WERI-Rb-1 (cell line): ENCODE measurements around the gene GBP3.
"Not testable (repeated sequence)": the region's sequence is repeated elsewhere in the genome, so short reads cannot be mapped to it uniquely, and the experiment has no call there.

Source experiments
- DNase-seq: peaks from one replicate; pipeline ENCODE4 v3.0.0-alpha.2; 2020
- H3K27ac ChIP-seq: fragments of 250-450 bp; sonication (Bioruptor Pico); 2 replicates; pipeline ENCODE4 v1.5.1; 2020; ENCODE audit warnings: mild to moderate bottlenecking, moderate library complexity
- H3K27me3 ChIP-seq: fragments of 250-450 bp; sonication (Bioruptor Pico); 2 replicates; pipeline ENCODE4 v1.5.1; 2021; ENCODE audit warnings: mild to moderate bottlenecking, low read depth, moderate library complexity; ENCODE audit not compliant: insufficient read depth, severe bottlenecking
- H3K36me3 ChIP-seq: fragments of 250-450 bp; sonication (Bioruptor Pico); 2 replicates; pipeline ENCODE4 v1.5.1; 2020; ENCODE audit warnings: mild to moderate bottlenecking, moderate library complexity
- H3K4me3 ChIP-seq: 2 replicates; pipeline ENCODE4 v1.5.1; 2011; ENCODE audit warnings: low read depth, mild to moderate bottlenecking, control low read depth, low read length
- H3K9me3 ChIP-seq: fragments of 250-450 bp; sonication (Bioruptor Pico); 2 replicates; pipeline ENCODE4 v1.5.1; 2021; ENCODE audit warnings: mild to moderate bottlenecking, moderate library complexity; ENCODE audit not compliant: severe bottlenecking
- TF ChIP-seq, protein P1 (sequence below): IDR thresholded peaks from 2 replicates; pipeline ENCODE4 v1.5.1; 2011; ENCODE audit warnings: low read depth, mild to moderate bottlenecking, control low read depth, inconsistent platforms, low read length

Gene GBP3

GRCh38 chr1:89064632-89065031, 42.0 kb upstream of the GBP3 start:
- TF ChIP-seq, protein P1, sequence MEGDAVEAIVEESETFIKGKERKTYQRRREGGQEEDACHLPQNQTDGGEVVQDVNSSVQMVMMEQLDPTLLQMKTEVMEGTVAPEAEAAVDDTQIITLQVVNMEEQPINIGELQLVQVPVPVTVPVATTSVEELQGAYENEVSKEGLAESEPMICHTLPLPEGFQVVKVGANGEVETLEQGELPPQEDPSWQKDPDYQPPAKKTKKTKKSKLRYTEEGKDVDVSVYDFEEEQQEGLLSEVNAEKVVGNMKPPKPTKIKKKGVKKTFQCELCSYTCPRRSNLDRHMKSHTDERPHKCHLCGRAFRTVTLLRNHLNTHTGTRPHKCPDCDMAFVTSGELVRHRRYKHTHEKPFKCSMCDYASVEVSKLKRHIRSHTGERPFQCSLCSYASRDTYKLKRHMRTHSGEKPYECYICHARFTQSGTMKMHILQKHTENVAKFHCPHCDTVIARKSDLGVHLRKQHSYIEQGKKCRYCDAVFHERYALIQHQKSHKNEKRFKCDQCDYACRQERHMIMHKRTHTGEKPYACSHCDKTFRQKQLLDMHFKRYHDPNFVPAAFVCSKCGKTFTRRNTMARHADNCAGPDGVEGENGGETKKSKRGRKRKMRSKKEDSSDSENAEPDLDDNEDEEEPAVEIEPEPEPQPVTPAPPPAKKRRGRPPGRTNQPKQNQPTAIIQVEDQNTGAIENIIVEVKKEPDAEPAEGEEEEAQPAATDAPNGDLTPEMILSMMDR: no peak
- peaks cover 7% of the 10 kb centered on the region for H3K27me3 ChIP-seq
- H3K4me3 ChIP-seq: no peak overlapping the region
- H3K9me3 ChIP-seq: no peaks in the 10 kb centered on the region
- no peak for DNase-seq
- no peak overlapping the region for H3K27ac ChIP-seq
- no peaks in the 10 kb centered on the region for H3K36me3 ChIP-seq

- H3K9me3 ChIP-seq: no peaks in the 10 kb centered on the region
These were observed 40.4 kb upstream of the GBP3 start for GRCh38 chr1:89063094-89063493.

DNA sequence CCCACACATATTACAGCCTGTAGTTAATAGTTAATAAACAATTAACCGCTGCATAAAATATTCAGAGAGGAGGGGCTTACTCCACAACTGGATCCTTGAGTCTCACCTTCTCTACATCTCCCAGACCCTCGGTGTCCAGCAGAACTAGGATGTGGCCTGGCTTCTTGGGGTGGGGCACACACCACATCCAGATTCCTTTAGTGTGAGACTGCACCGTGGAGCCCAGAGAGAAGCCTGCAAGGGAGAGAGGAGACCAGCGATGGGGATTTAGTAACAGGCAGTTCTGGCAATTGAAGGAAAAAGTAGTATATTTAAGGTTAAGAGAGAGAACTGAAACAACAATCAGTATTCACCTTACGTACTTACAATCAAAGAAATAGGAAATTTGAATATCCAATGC, 37.4 kb upstream of the GBP3 start:
- no peak for DNase-seq
- Histone ChIP-seq H3K27ac (no peak overlapping the region), H3K36me3 (no peaks in the 10 kb centered on the region), H3K27me3 (peaks cover 2% of the 10 kb centered on the region), H3K4me3 (no peak overlapping the region), H3K9me3 (no peaks in the 10 kb centered on the region)
- TF ChIP-seq, protein P1: no peak

More at GRCh38 chr1:89063094-89063493, 40.4 kb upstream of the GBP3 start:
- Histone ChIP-seq H3K27ac (no peak overlapping the region), H3K27me3 (peaks cover 6% of the 10 kb centered on the region), H3K36me3 (no peaks in the 10 kb centered on the region), H3K4me3 (no peak overlapping the region)
- no peak for DNase-seq
- TF ChIP-seq, protein P1: no peak

DNA sequence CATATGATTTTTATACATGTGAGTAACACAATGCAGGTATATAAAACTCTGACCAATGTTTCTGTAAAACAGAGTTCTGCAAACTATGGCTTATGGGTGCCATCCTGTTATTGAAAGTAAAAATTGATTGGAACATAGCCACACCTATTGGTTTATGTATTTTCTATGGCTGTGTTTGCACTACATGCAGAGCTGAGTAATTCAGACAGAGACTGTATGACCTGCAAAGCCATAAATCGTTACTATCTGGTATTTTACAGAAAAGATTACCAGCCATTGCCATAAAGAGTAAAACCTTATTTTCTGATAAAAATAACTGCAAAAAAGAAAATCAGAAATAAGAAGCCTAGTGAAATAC, 29.3 kb upstream of the GBP3 start:
- TF ChIP-seq, protein P1: no peak
- no peak for DNase-seq
- H3K27me3 ChIP-seq: no peaks in the 10 kb centered on the region
- no peaks in the 10 kb centered on the region for H3K36me3 ChIP-seq
- no peak overlapping the region for H3K4me3 ChIP-seq
- H3K9me3 ChIP-seq: no peaks in the 10 kb centered on the region
- H3K27ac ChIP-seq: no peak overlapping the region

DNA sequence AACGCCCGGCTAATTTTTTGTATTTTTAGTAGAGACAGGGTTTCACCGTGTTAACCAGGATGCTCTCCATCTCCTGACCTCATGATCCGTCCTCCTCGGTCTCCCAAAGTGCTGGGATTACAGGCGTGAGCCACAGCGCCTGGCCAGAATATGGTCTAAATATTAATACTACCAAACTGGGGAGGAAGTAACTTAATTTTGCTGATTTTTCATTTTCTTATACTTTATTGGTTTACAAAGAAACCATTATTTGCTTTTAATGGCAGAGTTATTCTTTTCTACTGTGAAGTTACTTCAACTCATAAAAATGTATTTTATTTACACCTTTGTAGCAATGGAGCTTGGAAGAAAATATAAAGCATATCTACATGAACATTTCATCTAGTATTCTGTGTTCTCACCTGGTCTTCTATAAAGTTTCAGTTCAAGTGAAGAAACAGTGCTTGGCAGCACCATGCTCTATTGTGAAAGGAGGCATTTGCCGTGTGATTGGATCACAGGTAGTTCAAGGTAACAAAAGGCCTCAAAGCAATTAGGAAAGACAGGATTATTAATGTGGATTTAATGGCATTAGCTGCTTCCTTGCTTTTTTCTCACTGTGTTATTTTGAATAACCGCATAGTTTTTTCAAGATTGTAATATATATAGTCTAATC, 28.8 kb upstream of the GBP3 start:
- H3K36me3 ChIP-seq: no peaks in the 10 kb centered on the region
- no peaks in the 10 kb centered on the region for H3K9me3 ChIP-seq
- H3K27ac ChIP-seq: no peak overlapping the region
- TF ChIP-seq, protein P1: no peak
- H3K27me3 ChIP-seq: peaks cover under 1% of the 10 kb centered on the region
- no peak overlapping the region for H3K4me3 ChIP-seq
- no peak for DNase-seq

GRCh38 chr1:89050649-89051033, 28.0 kb upstream of the GBP3 start:
- TF ChIP-seq, protein P1: no peak
- no peak overlapping the region for H3K4me3 ChIP-seq
- H3K36me3 ChIP-seq: no peaks in the 10 kb centered on the region
- DNase-seq: no peak
- peaks cover 3% of the 10 kb centered on the region for H3K27me3 ChIP-seq
- no peak overlapping the region for H3K27ac ChIP-seq
- H3K9me3 ChIP-seq: no peaks in the 10 kb centered on the region

- not testable (repeated sequence) for H3K4me3 ChIP-seq
These were observed 27.4 kb upstream of the GBP3 start for GRCh38 chr1:89049901-89050648.

DNA sequence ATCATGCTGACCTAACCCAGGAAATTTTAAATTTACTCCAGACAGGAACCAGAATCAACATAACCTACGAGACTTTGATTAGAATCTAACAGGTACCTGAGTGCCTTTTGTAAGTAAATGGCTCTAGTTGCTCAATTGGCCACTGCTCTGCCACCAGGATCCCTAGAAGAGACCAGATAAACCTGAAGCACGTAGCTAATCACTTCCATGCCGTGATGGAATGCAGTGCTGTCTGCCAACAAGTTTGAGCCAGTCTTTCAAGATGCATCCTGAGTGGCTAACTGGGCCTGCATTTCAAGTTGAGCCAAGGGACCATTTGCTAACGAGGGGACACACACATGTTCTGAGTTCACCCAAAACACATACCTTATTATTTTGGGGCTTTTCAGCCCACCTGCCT, 26.5 kb upstream of the GBP3 start:
- not testable (repeated sequence) for H3K36me3 ChIP-seq

More at GRCh38 chr1:89049901-89050648, 27.4 kb upstream of the GBP3 start:
- not testable (repeated sequence) for H3K27me3 ChIP-seq, H3K27ac ChIP-seq, H3K36me3 ChIP-seq, H3K9me3 ChIP-seq, DNase-seq

More for the DNA sequence above, 26.5 kb upstream of the GBP3 start:
- H3K27me3 ChIP-seq, H3K4me3 ChIP-seq, H3K9me3 ChIP-seq, DNase-seq, H3K27ac ChIP-seq: not testable (repeated sequence)
